Measurements from ENCODE around the gene OR6C65.

The OR6C65 gene

DNA sequence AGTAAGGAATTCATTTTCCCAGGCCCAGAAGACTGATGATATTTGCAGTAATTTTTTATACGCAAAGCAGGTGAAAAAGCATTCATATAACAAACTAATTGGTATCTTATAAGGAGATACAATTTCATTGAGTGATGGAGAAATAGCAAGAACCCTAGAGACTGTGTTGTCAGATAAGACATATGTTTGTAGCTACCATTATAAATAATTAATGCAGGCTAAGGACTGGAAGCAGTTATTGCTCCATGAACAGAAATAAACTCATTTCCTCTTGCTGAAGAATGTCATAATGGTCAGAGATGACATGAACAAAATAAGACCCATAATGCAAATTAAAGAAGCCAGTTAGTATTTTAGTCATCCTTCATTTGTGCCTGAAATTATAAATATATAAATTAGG is 45.0 kb downstream of the OR6C65 start:
- DNase-seq (ENCODE audit: low read depth in 1 of 2, low spot score in 1 of 2), result no peak

GRCh38 chr12:55446326-55446725 is 46.0 kb downstream of the OR6C65 start:
- DNase-seq (ENCODE audit: low read depth in 1 of 2, low spot score in 1 of 2), result no peak

GRCh38 chr12:55448825-55449224 is 48.5 kb downstream of the OR6C65 start:
- DNase-seq (ENCODE audit: low read depth in 1 of 2, low spot score in 1 of 2), result no peak

Measured in stimulated activated CD4-positive, alpha-beta T cell treated with anti-CD3 and anti-CD28 coated beads, Interleukin-15, amount 100 ng/mL, for 1 hour (primary cell).